GM06990 (cell line): ENCODE measurements around the gene FAM120C.
A peak's percentile ranks its signal among the peaks of the same experiment; 100 is the strongest.

Experiments used
- DNase-seq: peaks from one replicate; pipeline ENCODE4 v3.0.0-alpha.2; 2011; ENCODE audit not compliant: insufficient read length; ENCODE audit errors: extremely low read depth
- H3K27me3 ChIP-seq: replicated peaks from 2 replicates; pipeline ENCODE4 v1.6.0; 2011; ENCODE audit warnings: low read length; ENCODE audit not compliant: control insufficient read depth, insufficient read depth
- H3K36me3 ChIP-seq: 2 replicates; pipeline ENCODE4 v1.5.1; 2011; ENCODE audit warnings: low read length; ENCODE audit not compliant: control insufficient read depth, insufficient read depth
- H3K4me3 ChIP-seq: replicated peaks from 2 replicates; pipeline ENCODE4 v1.5.1; 2011; ENCODE audit warnings: low read depth, mild to moderate bottlenecking, control low read depth, low read length
- TF ChIP-seq, protein P1 (sequence below): IDR thresholded peaks from 2 replicates; pipeline ENCODE4 v1.5.1; 2011; ENCODE audit warnings: low read length, control low read depth, mild to moderate bottlenecking, inconsistent platforms; ENCODE audit not compliant: insufficient read depth, poor library complexity, severe bottlenecking

FAM120C gene, protein sequence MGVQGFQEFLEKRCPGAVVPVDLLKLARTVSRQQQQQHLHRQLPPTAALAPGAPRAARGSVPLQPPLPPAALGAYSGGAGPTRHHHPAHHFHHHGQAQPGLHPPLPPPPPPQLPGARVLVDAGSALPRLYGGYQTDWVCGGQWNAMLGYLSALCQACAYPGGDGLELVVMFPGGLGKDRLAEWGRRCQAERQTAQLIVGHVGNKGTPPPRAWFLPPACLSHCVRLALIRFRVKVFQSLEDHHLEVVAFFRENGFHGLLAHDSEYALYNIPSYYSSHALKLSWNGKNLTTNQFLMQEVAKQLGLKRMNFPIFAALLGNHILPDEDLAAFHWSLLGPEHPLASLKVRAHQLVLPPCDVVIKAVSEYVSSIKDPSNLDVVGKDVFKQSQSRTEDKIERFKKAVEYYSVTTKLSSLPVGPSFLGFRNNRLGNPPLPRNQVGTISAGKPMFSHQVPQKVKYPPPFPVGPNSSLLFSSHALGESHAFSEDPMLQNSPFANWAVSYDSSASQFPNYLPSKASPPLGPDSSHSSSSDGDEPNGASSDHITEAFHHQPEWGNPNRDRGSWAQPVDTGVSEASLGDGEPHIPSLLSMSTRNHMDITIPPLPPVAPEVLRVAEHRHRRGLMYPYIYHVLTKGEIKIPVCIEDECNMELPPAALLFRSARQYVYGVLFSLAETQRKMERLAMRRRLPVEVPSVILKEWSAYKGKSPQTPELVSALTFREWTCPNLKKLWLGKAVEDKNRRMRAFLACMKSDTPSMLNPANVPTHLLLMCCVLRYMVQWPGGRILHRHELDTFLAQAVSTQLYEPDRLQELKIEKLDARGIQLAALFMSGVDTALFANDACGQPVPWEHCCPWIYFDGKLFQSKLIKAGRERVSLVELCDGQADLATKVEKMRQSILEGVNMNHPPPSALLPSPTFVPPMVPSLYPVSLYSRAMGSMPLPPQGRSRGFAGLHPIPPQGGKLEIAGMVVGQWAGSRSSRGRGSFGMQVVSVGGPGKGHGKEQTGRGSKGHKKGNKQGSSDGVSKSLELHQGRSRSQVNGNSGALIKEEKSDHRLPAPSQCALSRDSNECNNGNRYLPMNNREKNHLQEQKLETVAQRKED

DNA sequence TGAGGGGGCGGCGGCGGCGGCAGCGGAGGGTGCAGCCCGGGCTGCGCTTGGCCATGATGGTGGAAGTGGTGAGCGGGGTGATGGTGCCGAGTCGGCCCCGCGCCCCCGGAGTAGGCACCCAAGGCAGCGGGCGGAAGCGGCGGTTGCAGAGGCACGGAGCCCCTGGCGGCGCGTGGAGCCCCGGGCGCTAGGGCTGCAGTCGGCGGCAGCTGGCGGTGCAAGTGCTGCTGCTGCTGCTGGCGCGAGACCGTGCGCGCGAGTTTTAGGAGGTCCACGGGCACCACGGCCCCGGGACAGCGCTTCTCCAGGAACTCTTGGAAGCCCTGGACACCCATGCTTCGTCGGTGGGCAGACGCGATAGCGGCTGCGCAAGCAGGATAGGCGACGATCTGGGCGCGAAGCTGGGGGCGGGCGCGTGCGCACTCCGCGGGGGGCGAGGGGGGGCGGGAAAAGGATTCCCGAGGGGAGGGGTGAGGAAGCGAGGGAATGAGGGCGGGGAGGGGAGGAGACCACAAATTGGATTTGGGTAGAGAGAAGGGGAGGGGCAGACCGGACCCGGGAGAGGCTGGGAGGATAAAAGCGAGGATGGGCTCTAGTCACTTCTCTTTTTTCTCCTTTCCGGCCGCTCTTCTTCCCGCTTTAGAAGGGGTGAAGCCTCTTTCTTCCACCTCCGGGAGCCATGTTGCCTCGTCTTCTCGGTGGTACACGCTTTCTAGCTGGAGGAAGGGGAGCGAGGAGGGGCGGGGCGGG is at the start of gene FAM120C:
TSS of gene FAM120C (minus strand) at position 391 of the 750 bp plus-strand sequence. CDS start at position 335, 56 bp downstream.
- TF ChIP-seq, protein P1, sequence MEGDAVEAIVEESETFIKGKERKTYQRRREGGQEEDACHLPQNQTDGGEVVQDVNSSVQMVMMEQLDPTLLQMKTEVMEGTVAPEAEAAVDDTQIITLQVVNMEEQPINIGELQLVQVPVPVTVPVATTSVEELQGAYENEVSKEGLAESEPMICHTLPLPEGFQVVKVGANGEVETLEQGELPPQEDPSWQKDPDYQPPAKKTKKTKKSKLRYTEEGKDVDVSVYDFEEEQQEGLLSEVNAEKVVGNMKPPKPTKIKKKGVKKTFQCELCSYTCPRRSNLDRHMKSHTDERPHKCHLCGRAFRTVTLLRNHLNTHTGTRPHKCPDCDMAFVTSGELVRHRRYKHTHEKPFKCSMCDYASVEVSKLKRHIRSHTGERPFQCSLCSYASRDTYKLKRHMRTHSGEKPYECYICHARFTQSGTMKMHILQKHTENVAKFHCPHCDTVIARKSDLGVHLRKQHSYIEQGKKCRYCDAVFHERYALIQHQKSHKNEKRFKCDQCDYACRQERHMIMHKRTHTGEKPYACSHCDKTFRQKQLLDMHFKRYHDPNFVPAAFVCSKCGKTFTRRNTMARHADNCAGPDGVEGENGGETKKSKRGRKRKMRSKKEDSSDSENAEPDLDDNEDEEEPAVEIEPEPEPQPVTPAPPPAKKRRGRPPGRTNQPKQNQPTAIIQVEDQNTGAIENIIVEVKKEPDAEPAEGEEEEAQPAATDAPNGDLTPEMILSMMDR: no peak
- peak within 1 kb of the TSS; percentile 78 for H3K4me3 ChIP-seq
- no peaks in the 10 kb centered on the region for H3K27me3 ChIP-seq
- peak; percentile 83 for DNase-seq
- no peaks in the 10 kb centered on the region for H3K36me3 ChIP-seq

DNA sequence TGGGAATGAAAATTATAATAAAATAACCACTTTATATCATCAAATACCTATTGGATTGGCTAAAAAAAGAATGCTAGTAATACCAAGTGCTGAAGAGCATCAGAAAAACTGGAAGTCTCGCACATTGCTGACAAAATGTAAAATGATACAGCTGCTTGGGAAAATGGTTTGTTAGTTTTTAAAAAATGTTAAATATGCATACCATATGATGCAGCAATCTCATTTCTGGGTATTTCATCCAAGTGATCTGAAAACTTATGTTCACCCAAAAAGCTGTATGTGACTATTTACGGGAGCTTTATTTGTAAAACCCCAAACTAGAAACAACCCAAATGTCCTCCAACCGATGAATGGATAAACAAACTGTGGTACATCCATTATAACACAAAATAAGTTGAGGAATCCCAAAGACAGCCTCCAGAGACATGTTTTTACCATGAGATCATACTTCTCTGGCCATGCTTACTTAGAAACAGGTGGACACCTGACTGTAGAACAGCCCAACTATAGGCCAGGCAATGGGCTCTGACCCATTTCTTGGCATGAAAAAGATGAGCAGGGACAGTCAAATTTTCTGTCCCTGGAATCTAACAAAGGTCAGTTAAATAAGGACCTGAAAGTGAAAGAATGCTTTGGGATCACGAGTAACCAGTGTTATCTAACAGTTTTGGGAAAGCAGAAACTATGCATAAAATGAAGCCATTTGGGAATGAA is 47.5 kb upstream of the FAM120C start:
- DNase-seq: no peak
- Histone ChIP-seq H3K4me3 (no peak overlapping the region), H3K27me3 (no peaks in the 10 kb centered on the region), H3K36me3 (no peaks in the 10 kb centered on the region)
- TF ChIP-seq, protein P1: no peak

DNA sequence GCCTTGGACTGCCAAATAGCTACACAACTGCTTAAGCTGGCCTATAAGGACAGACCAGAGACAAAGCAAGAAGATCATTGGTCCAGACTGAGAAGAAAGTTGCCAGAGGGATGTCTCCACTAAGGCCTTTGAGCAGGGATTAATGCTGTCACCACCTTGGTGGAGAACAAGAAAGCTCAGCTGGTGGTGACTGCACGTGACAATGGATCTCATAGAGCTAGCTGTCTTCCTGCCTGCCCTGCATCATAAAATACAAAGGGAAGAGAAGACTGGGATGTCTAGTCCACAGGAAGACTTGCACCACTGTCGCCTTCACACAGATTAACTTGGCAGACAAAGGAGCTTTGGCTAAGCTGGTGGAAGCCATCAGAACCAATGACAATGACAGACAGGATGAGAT is 40.5 kb upstream of the FAM120C start:
- TF ChIP-seq, protein P1: no peak
- H3K36me3 ChIP-seq: no peaks in the 10 kb centered on the region
- no peak overlapping the region for H3K4me3 ChIP-seq
- H3K27me3 ChIP-seq: no peaks in the 10 kb centered on the region
- no peak for DNase-seq

DNA sequence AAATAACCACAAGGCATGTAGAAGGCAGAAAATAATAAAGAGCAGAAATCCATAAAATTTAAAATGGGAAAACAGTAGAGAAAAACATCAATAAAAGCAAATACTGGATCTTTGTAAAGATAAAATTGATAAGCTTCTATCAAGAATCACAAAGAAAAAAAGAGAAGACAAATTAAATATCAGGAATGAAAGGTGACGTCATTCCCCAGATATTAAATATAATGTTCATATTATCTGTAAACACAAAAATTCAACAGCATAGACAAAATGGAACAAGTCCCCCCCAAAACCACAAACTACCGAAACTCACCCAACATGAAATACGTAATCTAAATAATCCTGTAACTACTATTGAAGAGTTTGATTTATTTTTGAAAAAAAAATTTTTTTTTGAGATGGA is 30.5 kb upstream of the FAM120C start:
- DNase-seq: no peak
- Histone ChIP-seq H3K4me3 (no peak overlapping the region), H3K27me3 (no peaks in the 10 kb centered on the region), H3K36me3 (no peaks in the 10 kb centered on the region)
- TF ChIP-seq, protein P1: no peak

DNA sequence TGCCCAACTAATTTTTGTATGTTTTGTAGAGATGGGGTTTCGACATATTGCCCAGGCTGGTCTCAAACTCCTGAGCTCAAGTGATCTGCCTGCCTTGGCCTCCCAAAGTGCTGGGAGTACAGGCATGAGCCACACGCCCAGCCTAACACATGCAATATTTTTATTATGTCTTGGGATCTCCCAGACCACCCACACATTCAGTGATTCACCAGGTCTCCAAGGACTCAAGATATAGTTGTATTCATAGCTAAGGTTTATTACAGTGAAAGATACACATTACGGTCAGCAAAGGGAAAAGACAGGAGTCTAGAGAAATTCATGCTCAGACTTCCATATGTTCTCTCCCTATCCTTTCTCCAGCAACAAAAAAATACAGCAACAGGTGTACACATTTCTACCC is 25.5 kb upstream of the FAM120C start:
- no peak for DNase-seq
- no peaks in the 10 kb centered on the region for H3K36me3 ChIP-seq
- no peak overlapping the region for H3K4me3 ChIP-seq
- TF ChIP-seq, protein P1: no peak
- no peaks in the 10 kb centered on the region for H3K27me3 ChIP-seq
